Measurements from ENCODE around the gene SERPINA3.

DNA sequence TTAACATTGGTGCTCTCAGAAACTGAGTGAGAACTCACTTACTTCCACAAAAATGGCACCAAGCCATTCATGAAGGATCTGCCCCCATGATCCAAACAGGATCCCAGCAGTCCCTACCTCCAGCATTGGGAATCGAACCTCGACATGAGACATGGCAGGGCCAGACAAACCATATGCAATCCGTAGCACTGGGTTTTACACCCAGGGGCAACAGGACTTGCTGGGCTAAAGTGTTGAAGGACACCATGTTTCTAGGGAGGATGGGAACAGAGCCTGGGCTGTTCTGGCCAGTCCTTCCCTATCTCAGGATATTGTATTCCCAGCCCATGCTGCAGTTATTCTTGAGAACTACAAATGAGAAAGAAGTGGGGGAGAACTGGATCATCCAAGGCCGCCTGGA, 36.6 kb downstream of the SERPINA3 start:
- TF ChIP-seq, protein P1, sequence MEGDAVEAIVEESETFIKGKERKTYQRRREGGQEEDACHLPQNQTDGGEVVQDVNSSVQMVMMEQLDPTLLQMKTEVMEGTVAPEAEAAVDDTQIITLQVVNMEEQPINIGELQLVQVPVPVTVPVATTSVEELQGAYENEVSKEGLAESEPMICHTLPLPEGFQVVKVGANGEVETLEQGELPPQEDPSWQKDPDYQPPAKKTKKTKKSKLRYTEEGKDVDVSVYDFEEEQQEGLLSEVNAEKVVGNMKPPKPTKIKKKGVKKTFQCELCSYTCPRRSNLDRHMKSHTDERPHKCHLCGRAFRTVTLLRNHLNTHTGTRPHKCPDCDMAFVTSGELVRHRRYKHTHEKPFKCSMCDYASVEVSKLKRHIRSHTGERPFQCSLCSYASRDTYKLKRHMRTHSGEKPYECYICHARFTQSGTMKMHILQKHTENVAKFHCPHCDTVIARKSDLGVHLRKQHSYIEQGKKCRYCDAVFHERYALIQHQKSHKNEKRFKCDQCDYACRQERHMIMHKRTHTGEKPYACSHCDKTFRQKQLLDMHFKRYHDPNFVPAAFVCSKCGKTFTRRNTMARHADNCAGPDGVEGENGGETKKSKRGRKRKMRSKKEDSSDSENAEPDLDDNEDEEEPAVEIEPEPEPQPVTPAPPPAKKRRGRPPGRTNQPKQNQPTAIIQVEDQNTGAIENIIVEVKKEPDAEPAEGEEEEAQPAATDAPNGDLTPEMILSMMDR (IDR thresholded peaks at IDR 0.05) = no peak
- TF ChIP-seq POLR2AphosphoS5 (IDR thresholded peaks at IDR 0.05) = no peak

All from sigmoid colon (tissue), 4 donors.